Measurements from ENCODE around the gene STX10. TPM values are rescaled to one million over a fixed set of nuclear protein-coding genes. Genes with fewer than 3 reads are reported as not detected.
A peak's percentile ranks its signal among the peaks of the same experiment; 100 is the strongest.

Gene STX10
- total and polyA plus RNA-seq, 9 of the 15 experiments (the other 6 are each of a cell fraction or from before 2014, with no cell fraction given): 0.51 to 66.3 (median 31.0) TPM

- TF ChIP-seq, protein P1, sequence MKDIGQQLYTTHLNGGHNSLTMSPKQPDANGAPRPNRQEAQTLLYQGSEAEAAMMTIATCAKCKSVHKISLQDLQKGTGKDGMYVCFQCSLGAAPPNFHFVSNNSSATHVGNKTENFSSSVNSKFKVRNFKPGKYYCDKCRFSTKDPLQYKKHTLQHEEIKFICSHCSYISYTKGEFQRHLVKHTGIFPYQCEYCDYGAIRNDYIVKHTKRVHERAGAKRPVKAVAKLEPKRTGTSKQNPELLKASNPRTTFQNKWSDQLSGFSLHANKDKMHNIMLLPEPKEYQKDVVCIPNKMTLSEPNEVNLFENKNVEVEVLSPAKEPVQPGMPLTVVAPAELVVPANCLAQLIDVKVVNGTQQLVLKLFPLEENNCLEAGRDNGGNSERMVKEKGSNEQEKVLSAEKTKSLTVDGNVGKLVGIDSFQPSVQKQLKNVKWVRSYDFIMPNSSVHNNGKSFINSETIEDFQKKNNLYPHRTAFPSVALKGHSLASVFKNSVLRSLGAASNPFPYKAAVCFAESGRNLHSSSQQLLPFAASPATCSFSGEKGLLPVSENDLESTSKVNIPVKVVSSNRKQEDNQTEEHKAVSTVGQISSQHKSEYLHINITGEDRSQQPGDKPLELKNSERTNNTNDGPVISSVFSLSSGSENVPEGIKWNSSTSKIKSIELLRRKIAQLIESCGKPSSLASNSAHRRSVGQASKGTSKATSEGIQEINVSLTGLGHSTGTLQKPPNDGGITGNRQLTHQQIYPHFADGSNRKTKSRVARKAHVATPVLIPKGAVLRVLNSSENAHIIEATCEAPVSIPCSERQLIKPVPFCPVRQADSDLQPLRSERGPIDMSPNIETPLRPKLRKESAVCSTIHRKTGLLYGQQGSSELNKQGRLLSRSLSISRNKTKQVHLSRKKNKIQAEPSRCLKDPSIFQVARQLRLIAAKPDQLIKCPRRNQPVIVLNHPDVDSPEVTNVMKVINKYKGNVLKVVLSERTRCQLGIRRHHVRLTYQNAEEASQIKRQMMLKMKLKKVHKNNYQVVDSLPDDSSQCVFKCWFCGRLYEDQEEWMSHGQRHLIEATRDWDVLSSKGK (CRISPR knock-in tag; IDR thresholded peaks at IDR 0.05): no peak
- peak; percentile 20; the same call in 1 of the 2 replicates for TF ChIP-seq EP300 (IDR thresholded peaks at IDR 0.05; ENCODE audit: low read length)
- no peak for TF ChIP-seq HDAC8 (tag; IDR thresholded peaks at IDR 0.05)
- no peak for TF ChIP-seq RBM39 (optimal IDR thresholded peaks at IDR 0.05; ENCODE audit: low read depth, low read length)
- TF ChIP-seq ETV6 (IDR thresholded peaks at IDR 0.05; ENCODE audit: borderline replicate concordance in 1 of 2, low read depth in 2 of 2, low read length in 1 of 2): no peak
- TF ChIP-seq ETV6 (CRISPR knock-in tag; IDR thresholded peaks at IDR 0.05; ENCODE audit: borderline replicate concordance): no peak
- no peak for TF ChIP-seq U2AF2 (optimal IDR thresholded peaks at IDR 0.05; ENCODE audit: low read depth, low read length)
- TF ChIP-seq HMG20A (CRISPR knock-in tag; conservative IDR thresholded peaks at IDR 0.05): no peak
- TF ChIP-seq, protein P2, sequence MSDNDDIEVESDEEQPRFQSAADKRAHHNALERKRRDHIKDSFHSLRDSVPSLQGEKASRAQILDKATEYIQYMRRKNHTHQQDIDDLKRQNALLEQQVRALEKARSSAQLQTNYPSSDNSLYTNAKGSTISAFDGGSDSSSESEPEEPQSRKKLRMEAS (CRISPR knock-in tag; IDR thresholded peaks at IDR 0.05): peak; percentile 63
- TF ChIP-seq POLR2H (tag; IDR thresholded peaks at IDR 0.05; ENCODE audit: low read depth): peak; percentile 76
- 0 out of 2 replicates have a peak, but pooled peaks have one; percentile 35 for TF ChIP-seq ZNF197 (CRISPR knock-in tag; IDR thresholded peaks at IDR 0.05; ENCODE audit: low read depth)
- TF ChIP-seq SMARCA5 (IDR thresholded peaks at IDR 0.05): peak; percentile 9; the same call in 1 of the 2 replicates
- TF ChIP-seq TAF1 (IDR thresholded peaks at IDR 0.05; ENCODE audit: control insufficient read depth, extremely low read depth, insufficient read depth, low read length, severe bottlenecking): peak; percentile 40
- no peak for TF ChIP-seq CBFA2T2 (conservative IDR thresholded peaks at IDR 0.05)
- peak; percentile 51; the same call in 1 of the 2 replicates for TF ChIP-seq EP400 (IDR thresholded peaks at IDR 0.05)
- TF ChIP-seq ATF7 (IDR thresholded peaks at IDR 0.05): peak; percentile 86
- TF ChIP-seq FOXP4 (CRISPR knock-in tag; IDR thresholded peaks at IDR 0.05; ENCODE audit: borderline replicate concordance): no peak
- no peak for TF ChIP-seq ZNF140 (CRISPR knock-in tag; IDR thresholded peaks at IDR 0.05)
- no peak for TF ChIP-seq MAFF (IDR thresholded peaks at IDR 0.05; ENCODE audit: low read length)
- TF ChIP-seq CTBP1 (IDR thresholded peaks at IDR 0.05; ENCODE audit: borderline replicate concordance): peak; percentile 26; the same call in 1 of the 2 replicates
- peak; percentile 83 for TF ChIP-seq SUPT5H (IDR thresholded peaks at IDR 0.05)
- TF ChIP-seq ZSCAN32 (CRISPR knock-in tag; IDR thresholded peaks at IDR 0.05): peak; percentile 38; the same call in 1 of the 2 replicates
- TF ChIP-seq SLC30A9 (CRISPR knock-in tag; IDR thresholded peaks at IDR 0.05): no peak
- no peak for TF ChIP-seq NCOA2 (IDR thresholded peaks at IDR 0.05; ENCODE audit: partially characterized antibody in 2 of 2)
Observed at GRCh38 chr19:13162724-13163608, 12.8 kb upstream of the STX10 start (continued).

Data from K562 (cell line).